Hepatocyte (in vitro differentiated cells): ENCODE data around the gene NDFIP2. TPM values are rescaled to one million over a fixed set of nuclear protein-coding genes. Genes with fewer than 3 reads are reported as not detected.

Source experiments
- DNase-seq: peaks from one replicate; pipeline ENCODE4 v3.0.0-alpha.2; 2016; ENCODE audit warnings: low spot score
- H2AFZ ChIP-seq: fragments of 200-600 bp; sonication (generic); 2 replicates; pipeline ENCODE4 v1.6.0; 2016; ENCODE audit warnings: antibody characterized with exemption, mild to moderate bottlenecking
- H3K27ac ChIP-seq: fragments of 200-600 bp; sonication (generic); 2 replicates; pipeline ENCODE4 v1.5.1; 2016; ENCODE audit warnings: mild to moderate bottlenecking
- H3K27me3 ChIP-seq: fragments of 200-600 bp; sonication (generic); 2 replicates; pipeline ENCODE4 v1.6.1; 2016
- H3K36me3 ChIP-seq: fragments of 200-600 bp; sonication (generic); replicated peaks from 2 replicates; pipeline ENCODE4 v1.5.1; 2016; ENCODE audit warnings: low read depth; ENCODE audit not compliant: insufficient read depth
- H3K4me1 ChIP-seq: fragments of 200-600 bp; sonication (generic); 2 replicates; pipeline ENCODE4 v1.5.1; 2016; ENCODE audit warnings: mild to moderate bottlenecking, moderate library complexity; ENCODE audit not compliant: insufficient read depth
- H3K4me2 ChIP-seq: fragments of 200-600 bp; sonication (generic); 2 replicates; pipeline ENCODE4 v1.6.0; 2016
- H3K4me3 ChIP-seq: fragments of 200-600 bp; sonication (generic); 2 replicates; pipeline ENCODE4 v1.5.1; 2016; ENCODE audit warnings: mild to moderate bottlenecking
- H3K79me2 ChIP-seq: fragments of 200-600 bp; sonication (generic); 2 replicates; pipeline ENCODE4 v1.6.0; 2017; ENCODE audit warnings: mild to moderate bottlenecking
- H3K9me2 ChIP-seq: fragments of 200-600 bp; sonication (generic); replicated peaks from 2 replicates; pipeline ENCODE4 v1.6.0; 2017; ENCODE audit warnings: mild to moderate bottlenecking; ENCODE audit not compliant: insufficient read depth
- H3K9me3 ChIP-seq: fragments of 200-600 bp; sonication (generic); 2 replicates; pipeline ENCODE4 v1.5.1; 2016; ENCODE audit warnings: low read depth, mild to moderate bottlenecking
- H4K20me1 ChIP-seq: fragments of 200-600 bp; sonication (generic); 2 replicates; pipeline ENCODE4 v1.6.0; 2016; ENCODE audit warnings: mild to moderate bottlenecking; ENCODE audit not compliant: insufficient read depth, poor library complexity, severe bottlenecking
- EZH2 ChIP-seq: fragments of 200-600 bp; sonication (generic); IDR thresholded peaks from 2 replicates; pipeline ENCODE4 v1.6.1; 2016; ENCODE audit warnings: antibody characterized with exemption, mild to moderate bottlenecking, borderline replicate concordance
- EZH2phosphoT487 ChIP-seq: fragments of 200-600 bp; sonication (generic); IDR thresholded peaks from one replicate; pipeline ENCODE4 v1.6.1; 2018; ENCODE audit warnings: antibody characterized with exemption, mild to moderate bottlenecking, low read depth, moderate library complexity; ENCODE audit not compliant: unreplicated experiment, severe bottlenecking
- WGBS: methylation state at CpG from one replicate; pipeline ENCODE4 v1.1.6; 2016; ENCODE audit warnings: low lambda C conversion rate; ENCODE audit errors: missing lambda C conversion rate; 5-methylcytosine and 5-hydroxymethylcytosine counted together
- polyA plus RNA-seq: library from polyadenylated mRNA; unstranded; fragments of >200 nt; fragmentation: Nextera tagmentation; extraction: Ambion mirVana; gene quantifications from 2 replicates; pipeline ENCODE4 v1.2.1, GENCODE V29; 2016
- total RNA-seq: library from RNA; depleted of rRNA; stranded (reverse); fragments of >200 nt; gene quantifications from 2 replicates; pipeline ENCODE4 v1.2.3, GENCODE V29; 2014
- TF ChIP-seq, protein P1 (sequence below): fragments of 200-600 bp; sonication (generic); IDR thresholded peaks from 2 replicates; pipeline ENCODE4 v1.5.1; 2016; ENCODE audit warnings: antibody characterized with exemption, mild to moderate bottlenecking; ENCODE audit not compliant: poor library complexity

NDFIP2 gene
- total and polyA plus RNA-seq, 2 experiments from 2014 or later = 54.4 to 80.2 TPM

DNA sequence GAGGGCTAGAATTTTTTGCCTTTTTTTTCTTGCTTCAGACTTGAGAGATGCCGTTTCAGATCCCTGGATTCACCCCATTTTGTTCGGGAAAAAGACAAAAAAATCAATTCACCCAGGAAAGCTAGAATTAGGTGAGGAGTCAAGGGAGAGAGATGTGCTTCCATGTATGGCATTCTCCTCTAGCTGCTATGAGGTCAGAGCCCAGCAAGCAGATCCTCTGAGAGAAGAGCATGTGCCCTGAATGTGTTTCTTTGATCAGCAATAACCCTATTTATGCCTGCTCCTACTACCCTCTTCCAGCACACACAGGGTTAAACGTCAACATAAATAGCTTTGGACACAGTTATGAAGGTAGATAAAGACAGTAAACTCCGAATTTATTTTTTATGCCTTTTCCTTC, 53.6 kb downstream of the NDFIP2 start:
- Histone ChIP-seq H2AFZ (no peak overlapping the region), H3K79me2 (peaks cover 30% of the 10 kb centered on the region), H3K4me3 (no peak overlapping the region), H3K4me2 (no peak overlapping the region), H3K9me2 (no peaks in the 10 kb centered on the region), H3K36me3 (no peaks in the 10 kb centered on the region), H4K20me1 (peaks cover 3% of the 10 kb centered on the region), H3K27ac (no peak overlapping the region), H3K9me3 (no peaks in the 10 kb centered on the region), H3K4me1 (no peaks in the 10 kb centered on the region), H3K27me3 (no peaks in the 10 kb centered on the region)
- TF ChIP-seq EZH2 = no peak
- TF ChIP-seq EZH2phosphoT487 = no peak
- TF ChIP-seq, protein P1, sequence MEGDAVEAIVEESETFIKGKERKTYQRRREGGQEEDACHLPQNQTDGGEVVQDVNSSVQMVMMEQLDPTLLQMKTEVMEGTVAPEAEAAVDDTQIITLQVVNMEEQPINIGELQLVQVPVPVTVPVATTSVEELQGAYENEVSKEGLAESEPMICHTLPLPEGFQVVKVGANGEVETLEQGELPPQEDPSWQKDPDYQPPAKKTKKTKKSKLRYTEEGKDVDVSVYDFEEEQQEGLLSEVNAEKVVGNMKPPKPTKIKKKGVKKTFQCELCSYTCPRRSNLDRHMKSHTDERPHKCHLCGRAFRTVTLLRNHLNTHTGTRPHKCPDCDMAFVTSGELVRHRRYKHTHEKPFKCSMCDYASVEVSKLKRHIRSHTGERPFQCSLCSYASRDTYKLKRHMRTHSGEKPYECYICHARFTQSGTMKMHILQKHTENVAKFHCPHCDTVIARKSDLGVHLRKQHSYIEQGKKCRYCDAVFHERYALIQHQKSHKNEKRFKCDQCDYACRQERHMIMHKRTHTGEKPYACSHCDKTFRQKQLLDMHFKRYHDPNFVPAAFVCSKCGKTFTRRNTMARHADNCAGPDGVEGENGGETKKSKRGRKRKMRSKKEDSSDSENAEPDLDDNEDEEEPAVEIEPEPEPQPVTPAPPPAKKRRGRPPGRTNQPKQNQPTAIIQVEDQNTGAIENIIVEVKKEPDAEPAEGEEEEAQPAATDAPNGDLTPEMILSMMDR = no peak
- DNase-seq = no peak
- WGBS = 82% methylated on average over 4 of the region's 4 CpGs

- H3K36me3 ChIP-seq = no peaks in the 10 kb centered on the region
- H3K4me3 ChIP-seq = no peak overlapping the region
- H3K79me2 ChIP-seq = peaks cover 10% of the 10 kb centered on the region
- H3K27me3 ChIP-seq = no peaks in the 10 kb centered on the region
- no peak overlapping the region for H2AFZ ChIP-seq
- no peaks in the 10 kb centered on the region for H3K4me1 ChIP-seq
- WGBS = 89% methylated on average over 5 of the region's 5 CpGs
- H3K9me3 ChIP-seq = no peaks in the 10 kb centered on the region
- peaks cover 7% of the 10 kb centered on the region for H4K20me1 ChIP-seq
- no peaks in the 10 kb centered on the region for H3K9me2 ChIP-seq
- TF ChIP-seq EZH2phosphoT487 (no peak), EZH2 (no peak)
- TF ChIP-seq, protein P1 = no peak
- no peak overlapping the region for H3K27ac ChIP-seq
- no peak for DNase-seq
- H3K4me2 ChIP-seq = no peak overlapping the region
These were observed 57.8 kb downstream of the NDFIP2 start for GRCh38 chr13:79538757-79539156.

DNA sequence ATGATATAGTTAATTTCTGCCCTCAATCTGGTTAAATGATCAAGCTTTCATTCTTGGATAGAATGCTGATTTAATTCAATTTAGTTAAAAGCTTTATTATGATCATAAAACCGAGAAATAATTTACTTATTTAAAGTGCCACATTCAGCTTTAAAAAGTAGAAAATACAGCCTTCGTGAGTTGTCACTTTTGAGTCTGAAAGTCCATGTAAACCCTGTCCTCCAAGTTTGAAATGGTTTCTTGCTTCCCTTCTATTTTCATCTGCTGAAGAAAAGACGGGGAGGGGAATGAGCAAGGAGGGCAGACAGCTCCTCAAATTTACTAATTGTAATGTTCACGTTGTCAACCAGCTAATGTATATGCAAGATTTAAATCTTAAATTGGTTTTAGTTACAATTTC, 59.5 kb downstream of the NDFIP2 start:
- H3K4me3 ChIP-seq = no peak overlapping the region
- no peaks in the 10 kb centered on the region for H3K9me3 ChIP-seq
- no peak overlapping the region for H3K4me2 ChIP-seq
- no peaks in the 10 kb centered on the region for H3K36me3 ChIP-seq
- DNase-seq = no peak
- H3K79me2 ChIP-seq = no peaks in the 10 kb centered on the region
- H4K20me1 ChIP-seq = peaks cover 4% of the 10 kb centered on the region
- H3K27ac ChIP-seq = no peak overlapping the region
- H3K4me1 ChIP-seq = no peaks in the 10 kb centered on the region
- no peaks in the 10 kb centered on the region for H3K27me3 ChIP-seq
- no peak for TF ChIP-seq EZH2
- TF ChIP-seq EZH2phosphoT487 = no peak
- TF ChIP-seq, protein P1 = no peak
- WGBS = 80% methylated on average over 4 of the region's 4 CpGs
- no peak overlapping the region for H2AFZ ChIP-seq
- H3K9me2 ChIP-seq = no peaks in the 10 kb centered on the region
